ENCODE measurements around the gene SPEN.
"Not testable (repeated sequence)": the region's sequence is repeated elsewhere in the genome, so short reads cannot be mapped to it uniquely, and the experiment has no call there.

The SPEN gene

GRCh38 chr1:15847100-15847892, at the start of gene SPEN:
Gene SPEN, plus strand, starts transcription at chr1:15847707. Its CDS starts 361 bp downstream, at chr1:15848068.
- DNase-seq (ENCODE audit: low read depth in 2 of 2): peak; percentile 92 to 96

GRCh38 chr1:15799004-15799867, 48.3 kb upstream of the SPEN start:
- DNase-seq (ENCODE audit: low read depth in 2 of 2): no peak

GRCh38 chr1:15799928-15800835, 47.3 kb upstream of the SPEN start:
- no peak for DNase-seq (ENCODE audit: low read depth in 2 of 2)

- no peak for DNase-seq (ENCODE audit: low read depth in 2 of 2)
Measured at GRCh38 chr1:15802234-15802965, 45.1 kb upstream of the SPEN start.

GRCh38 chr1:15803380-15803779, 44.1 kb upstream of the SPEN start:
- DNase-seq (ENCODE audit: low read depth in 2 of 2): no peak

GRCh38 chr1:15804060-15804459, 43.4 kb upstream of the SPEN start:
- DNase-seq (ENCODE audit: low read depth in 2 of 2): no peak

- no peak for DNase-seq (ENCODE audit: low read depth in 2 of 2)
Measured at GRCh38 chr1:15807121-15807520, 40.4 kb upstream of the SPEN start.

- not testable (repeated sequence) for DNase-seq (ENCODE audit: low read depth in 2 of 2)
Measured at GRCh38 chr1:15807549-15807948, 40.0 kb upstream of the SPEN start, which contains the start of gene UQCRHL. Gene UQCRHL, minus strand, starts transcription at chr1:15807649. Its CDS starts 0 bp downstream, at chr1:15807649.

GRCh38 chr1:15808955-15809354, 38.6 kb upstream of the SPEN start:
- DNase-seq (ENCODE audit: low read depth in 2 of 2): no peak

- no peak for DNase-seq (ENCODE audit: low read depth in 2 of 2)
Measured at GRCh38 chr1:15810073-15810472, 37.4 kb upstream of the SPEN start.

- no peak for DNase-seq (ENCODE audit: low read depth in 2 of 2)
Measured at GRCh38 chr1:15816674-15817073, 30.8 kb upstream of the SPEN start.

- DNase-seq (ENCODE audit: low read depth in 2 of 2): no peak
Measured at GRCh38 chr1:15820478-15820877, 27.0 kb upstream of the SPEN start.

GRCh38 chr1:15825800-15826199, 21.7 kb upstream of the SPEN start:
- no peak for DNase-seq (ENCODE audit: low read depth in 2 of 2)

- no peak for DNase-seq (ENCODE audit: low read depth in 2 of 2)
Measured at GRCh38 chr1:15826810-15827507, 20.5 kb upstream of the SPEN start.

- not testable (repeated sequence) for DNase-seq (ENCODE audit: low read depth in 2 of 2)
Measured at GRCh38 chr1:15827567-15827966, 19.9 kb upstream of the SPEN start.

- DNase-seq (ENCODE audit: low read depth in 2 of 2): not testable (repeated sequence)
Measured at GRCh38 chr1:15828931-15829330, 18.6 kb upstream of the SPEN start.

- DNase-seq (ENCODE audit: low read depth in 2 of 2): no peak
Measured at GRCh38 chr1:15830258-15830657, 17.2 kb upstream of the SPEN start.

GRCh38 chr1:15833069-15833679, 14.3 kb upstream of the SPEN start:
- DNase-seq (ENCODE audit: low read depth in 2 of 2): no peak

- no peak for DNase-seq (ENCODE audit: low read depth in 2 of 2)
Measured at GRCh38 chr1:15833842-15834405, 13.6 kb upstream of the SPEN start.

Measured in stimulated activated CD4-positive, alpha-beta T cell treated with anti-CD3 and anti-CD28 coated beads, Interleukin-1b, Interleukin-23, amount 100 ng/mL, for 1 hour (primary cell).